ENCODE data around the gene IFIT2.

Gene IFIT2

GRCh38 chr10:89258881-89259280 lies 43.0 kb upstream of the IFIT2 start:
- TF ChIP-seq SUZ12 (IDR thresholded peaks at IDR 0.05; ENCODE audit: extremely low read depth, insufficient read depth, insufficient read length) (no peak), ZNF274 (IDR thresholded peaks at IDR 0.05; ENCODE audit: low read depth, low read length) (no peak), YY1 (IDR thresholded peaks at IDR 0.05; ENCODE audit: insufficient read depth, insufficient read length) (no peak)
- DNase-seq (ENCODE audit: low read depth, low spot score): no peak
- no peaks in the 10 kb centered on the region for H3K36me3 ChIP-seq (ENCODE audit: insufficient read depth, insufficient read length, low read length)
- no peak overlapping the region for H3K9ac ChIP-seq (ENCODE audit: insufficient read length, low read depth)
- peaks cover 6% of the 10 kb centered on the region; the same call in 1 of the 2 replicates for H3K9me3 ChIP-seq (ENCODE audit: insufficient read depth, low read length)
- no peaks in the 10 kb centered on the region for H3K27me3 ChIP-seq (ENCODE audit: insufficient read depth, insufficient read length)
- H3K4me1 ChIP-seq (ENCODE audit: insufficient read depth, insufficient read length): no peaks in the 10 kb centered on the region
- no peak overlapping the region for H3K4me3 ChIP-seq (ENCODE audit: insufficient read length, low read depth)

- no peak overlapping the region for H3K4me3 ChIP-seq (ENCODE audit: insufficient read length, low read depth)
Measured at GRCh38 chr10:89262086-89263051, 39.5 kb upstream of the IFIT2 start.

DNA sequence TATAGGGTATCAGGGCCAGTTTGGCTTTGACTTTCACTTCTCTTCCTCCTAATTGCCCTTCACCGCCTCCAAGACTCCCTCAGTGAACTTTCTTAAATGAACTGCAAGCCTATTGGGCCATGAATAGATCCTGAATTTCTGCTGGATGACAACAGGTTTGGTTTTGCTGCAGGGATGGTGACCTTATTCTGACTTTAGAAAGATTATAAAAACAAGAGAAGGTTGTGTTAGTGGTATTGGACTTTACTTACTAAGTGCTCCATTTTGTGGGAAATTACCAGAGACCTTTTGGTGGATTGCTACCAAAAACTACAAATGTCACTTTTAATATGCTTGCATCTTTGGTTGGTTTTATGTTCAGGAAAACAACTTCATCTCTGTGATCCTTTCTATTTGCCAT lies 38.8 kb upstream of the IFIT2 start:
- TF ChIP-seq ZNF274 (IDR thresholded peaks at IDR 0.05; ENCODE audit: low read depth, low read length): no peak
- TF ChIP-seq YY1 (IDR thresholded peaks at IDR 0.05; ENCODE audit: insufficient read depth, insufficient read length): no peak
- no peak for TF ChIP-seq SUZ12 (IDR thresholded peaks at IDR 0.05; ENCODE audit: extremely low read depth, insufficient read depth, insufficient read length)
- H3K36me3 ChIP-seq (ENCODE audit: insufficient read depth, insufficient read length, low read length): no peaks in the 10 kb centered on the region
- H3K9ac ChIP-seq (ENCODE audit: insufficient read length, low read depth): no peak overlapping the region
- no peak for DNase-seq (ENCODE audit: low read depth, low spot score)
- H3K4me1 ChIP-seq (ENCODE audit: insufficient read depth, insufficient read length): no peaks in the 10 kb centered on the region
- H3K9me3 ChIP-seq (ENCODE audit: insufficient read depth, low read length): peaks cover 9% of the 10 kb centered on the region; the same call in 1 of the 2 replicates
- H3K4me3 ChIP-seq (ENCODE audit: insufficient read length, low read depth): no peak overlapping the region
- H3K27me3 ChIP-seq (ENCODE audit: insufficient read depth, insufficient read length): no peaks in the 10 kb centered on the region

More at GRCh38 chr10:89262086-89263051, 39.5 kb upstream of the IFIT2 start:
- no peaks in the 10 kb centered on the region for H3K4me1 ChIP-seq (ENCODE audit: insufficient read depth, insufficient read length)
- no peaks in the 10 kb centered on the region for H3K36me3 ChIP-seq (ENCODE audit: insufficient read depth, insufficient read length, low read length)
- no peak overlapping the region for H3K9ac ChIP-seq (ENCODE audit: insufficient read length, low read depth)
- no peak for TF ChIP-seq SUZ12 (IDR thresholded peaks at IDR 0.05; ENCODE audit: extremely low read depth, insufficient read depth, insufficient read length)
- TF ChIP-seq ZNF274 (IDR thresholded peaks at IDR 0.05; ENCODE audit: low read depth, low read length): no peak
- no peak for TF ChIP-seq YY1 (IDR thresholded peaks at IDR 0.05; ENCODE audit: insufficient read depth, insufficient read length)
- H3K9me3 ChIP-seq (ENCODE audit: insufficient read depth, low read length): peaks cover 9% of the 10 kb centered on the region; the same call in 1 of the 2 replicates
- H3K27me3 ChIP-seq (ENCODE audit: insufficient read depth, insufficient read length): no peaks in the 10 kb centered on the region
- no peak for DNase-seq (ENCODE audit: low read depth, low spot score)

DNA sequence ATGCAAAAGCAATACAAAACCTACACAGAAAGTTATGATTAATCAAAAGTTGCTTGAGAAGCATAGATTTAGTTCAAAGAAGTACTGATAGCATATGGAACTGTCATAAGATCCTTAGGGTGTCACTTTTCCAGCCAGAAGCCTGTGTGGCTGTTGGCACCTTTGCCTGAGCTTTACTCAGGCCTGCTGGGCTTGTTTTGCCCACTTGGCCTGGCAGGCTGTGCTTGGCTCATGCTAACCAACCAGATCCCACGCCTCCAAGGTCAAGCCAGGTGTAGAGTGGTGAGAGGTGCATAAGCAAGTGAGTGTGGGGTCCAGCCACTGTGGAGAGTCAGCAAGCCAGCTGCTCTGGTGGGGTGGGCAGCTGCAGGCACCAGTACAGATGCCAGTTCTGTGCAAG lies 38.3 kb upstream of the IFIT2 start:
- Histone ChIP-seq H3K9me3 (ENCODE audit: insufficient read depth, low read length) (peaks cover 9% of the 10 kb centered on the region; the same call in 1 of the 2 replicates), H3K27me3 (ENCODE audit: insufficient read depth, insufficient read length) (no peaks in the 10 kb centered on the region), H3K4me3 (ENCODE audit: insufficient read length, low read depth) (no peak overlapping the region), H3K36me3 (ENCODE audit: insufficient read depth, insufficient read length, low read length) (no peaks in the 10 kb centered on the region), H3K9ac (ENCODE audit: insufficient read length, low read depth) (no peak overlapping the region), H3K4me1 (ENCODE audit: insufficient read depth, insufficient read length) (no peaks in the 10 kb centered on the region)
- no peak for DNase-seq (ENCODE audit: low read depth, low spot score)
- TF ChIP-seq YY1 (IDR thresholded peaks at IDR 0.05; ENCODE audit: insufficient read depth, insufficient read length) (no peak), ZNF274 (IDR thresholded peaks at IDR 0.05; ENCODE audit: low read depth, low read length) (no peak), SUZ12 (IDR thresholded peaks at IDR 0.05; ENCODE audit: extremely low read depth, insufficient read depth, insufficient read length) (no peak)

GRCh38 chr10:89266721-89267453 lies 35.0 kb upstream of the IFIT2 start:
- Histone ChIP-seq H3K36me3 (ENCODE audit: insufficient read depth, insufficient read length, low read length) (no peaks in the 10 kb centered on the region), H3K4me3 (ENCODE audit: insufficient read length, low read depth) (no peak overlapping the region), H3K9ac (ENCODE audit: insufficient read length, low read depth) (no peak overlapping the region), H3K27me3 (ENCODE audit: insufficient read depth, insufficient read length) (no peaks in the 10 kb centered on the region), H3K4me1 (ENCODE audit: insufficient read depth, insufficient read length) (no peaks in the 10 kb centered on the region), H3K9me3 (ENCODE audit: insufficient read depth, low read length) (peaks cover 9% of the 10 kb centered on the region; the same call in 1 of the 2 replicates)
- no peak for DNase-seq (ENCODE audit: low read depth, low spot score)
- TF ChIP-seq SUZ12 (IDR thresholded peaks at IDR 0.05; ENCODE audit: extremely low read depth, insufficient read depth, insufficient read length) (no peak), YY1 (IDR thresholded peaks at IDR 0.05; ENCODE audit: insufficient read depth, insufficient read length) (no peak), ZNF274 (IDR thresholded peaks at IDR 0.05; ENCODE audit: low read depth, low read length) (no peak)

DNA sequence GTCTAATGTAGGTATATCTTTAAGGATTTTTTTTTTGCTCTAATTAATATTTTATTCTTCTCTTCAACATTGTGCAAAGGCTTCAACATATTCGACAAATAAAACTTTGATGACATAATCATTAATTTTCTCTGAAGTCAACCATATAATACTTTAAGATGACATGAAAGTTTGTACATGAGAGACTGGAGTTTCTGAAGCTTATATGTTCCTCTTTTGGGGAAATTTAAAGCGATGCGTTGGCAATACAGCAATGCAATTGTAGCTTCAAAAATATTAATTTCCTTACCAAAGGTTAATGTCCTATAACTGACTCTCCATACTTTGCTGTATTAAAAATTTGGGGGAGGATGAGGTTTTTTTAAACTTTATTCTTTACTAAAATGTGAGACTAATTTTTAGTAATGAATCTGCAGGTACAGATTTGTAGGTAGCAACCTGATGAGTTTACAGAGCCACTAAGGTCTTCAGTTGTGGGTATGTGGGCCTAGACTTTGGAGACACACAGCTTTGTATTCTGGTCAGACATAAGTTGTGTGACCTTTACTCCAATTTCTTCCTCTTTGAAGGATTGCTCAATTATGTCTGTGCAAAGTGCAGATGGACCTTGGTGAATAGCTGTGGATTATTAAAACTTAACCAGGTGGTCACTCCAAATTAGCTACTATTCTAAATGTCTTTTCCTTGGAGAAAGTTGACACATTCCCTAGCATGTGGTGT lies 32.3 kb upstream of the IFIT2 start:
- no peak for TF ChIP-seq ZNF274 (IDR thresholded peaks at IDR 0.05; ENCODE audit: low read depth, low read length)
- no peak for TF ChIP-seq YY1 (IDR thresholded peaks at IDR 0.05; ENCODE audit: insufficient read depth, insufficient read length)
- TF ChIP-seq SUZ12 (IDR thresholded peaks at IDR 0.05; ENCODE audit: extremely low read depth, insufficient read depth, insufficient read length): no peak
- DNase-seq (ENCODE audit: low read depth, low spot score): no peak
- no peaks in the 10 kb centered on the region for H3K4me1 ChIP-seq (ENCODE audit: insufficient read depth, insufficient read length)

More for the DNA sequence above, 32.3 kb upstream of the IFIT2 start:
- H3K27me3 ChIP-seq (ENCODE audit: insufficient read depth, insufficient read length): no peaks in the 10 kb centered on the region
- H3K9me3 ChIP-seq (ENCODE audit: insufficient read depth, low read length): peaks cover 3% of the 10 kb centered on the region; the same call in 1 of the 2 replicates
- no peak overlapping the region for H3K4me3 ChIP-seq (ENCODE audit: insufficient read length, low read depth)
- no peaks in the 10 kb centered on the region for H3K36me3 ChIP-seq (ENCODE audit: insufficient read depth, insufficient read length, low read length)
- H3K9ac ChIP-seq (ENCODE audit: insufficient read length, low read depth): no peak overlapping the region

Measured in NT2/D1 (cell line).